GM12878 (cell line): ENCODE results near the gene SRCAP. TPM values are rescaled to one million over a fixed set of nuclear protein-coding genes. Genes with fewer than 3 reads are reported as not detected.
"Not testable (repeated sequence)": the region's sequence is repeated elsewhere in the genome, so short reads cannot be mapped to it uniquely, and the experiment has no call there.

ENCODE experiments used
- ATAC-seq: fragments of 200-7000 bp; cut with Tn5 transposase; 3 replicates; pipeline ENCODE4 v1.9.1; 2020; ENCODE audit warnings: mild to moderate bottlenecking, moderate library complexity
- BruUV-seq: library from RNA; stranded (reverse); fragments of 400-500 nt; replicated peaks from 2 replicates; lab custom pipeline; 2021; lab: Mats Ljungman, UMichigan
- CTCF ChIA-PET: fragments of 300-600 bp; sonication (Branson Sonifier 250); formaldehyde crosslinking; extraction: SDS; loops from one replicate; lab custom pipeline; 2021; ENCODE audit warnings: inconsistent platforms; lab: Yijun Ruan, JAX
- POLR2A ChIA-PET: fragments of 350-600 bp; formaldehyde crosslinking; extraction: SDS; loops from one replicate; lab custom pipeline; 2021; ENCODE audit warnings: inconsistent platforms; lab: Charles Lee
- RAD21 ChIA-PET: fragments of 300-600 bp; sonication (Branson Sonifier 250); formaldehyde crosslinking; loops from one replicate; lab custom pipeline; 2023; ENCODE audit warnings: antibody characterized with exemption; ENCODE audit not compliant: unreplicated experiment; lab: Charles Lee
- SMC1A ChIA-PET: fragments of 300-600 bp; sonication (Branson Sonifier 250); formaldehyde crosslinking; loops from one replicate; lab custom pipeline; 2023; ENCODE audit not compliant: unreplicated experiment, uncharacterized antibody; lab: Charles Lee
- DNase-seq: peaks from one replicate; pipeline ENCODE4 v3.0.0-alpha.2; 2011; ENCODE audit warnings: low read depth, low spot score
- FAIRE-seq: peaks from 3 replicates; lab custom pipeline; 2011; peaks lifted over from hg19 to GRCh38; lab: Jason Lieb, UNC
- H2AFZ ChIP-seq: 2 replicates; pipeline ENCODE4 v1.6.0; 2011; ENCODE audit warnings: low read depth, low read length, control low read depth; ENCODE audit not compliant: control insufficient read depth
- H3K27ac ChIP-seq: 2 replicates; pipeline ENCODE4 v1.5.1; 2011; ENCODE audit warnings: control low read depth; ENCODE audit not compliant: control insufficient read depth, insufficient read depth
- H3K27me3 ChIP-seq, 2 experiments: replicated peaks in 1 of 2; 2 replicates each; pipeline versions ENCODE4 v1.6.0 to v1.6.1; 2011; ENCODE audit warnings: low read length in 1 of 2; ENCODE audit not compliant: control insufficient read depth in 2 of 2, insufficient read depth in 2 of 2
- H3K36me3 ChIP-seq, 2 experiments: 2 replicates each; pipeline ENCODE4 v1.5.1; 2011; ENCODE audit warnings: low read length in 1 of 2; ENCODE audit not compliant: control insufficient read depth in 2 of 2, insufficient read depth in 2 of 2
- H3K4me1 ChIP-seq: 2 replicates; pipeline ENCODE4 v1.6.1; 2011; ENCODE audit warnings: mild to moderate bottlenecking, low read length, moderate library complexity, mixed read lengths; ENCODE audit not compliant: control insufficient read depth, insufficient read depth
- H3K4me2 ChIP-seq: 2 replicates; pipeline ENCODE4 v1.6.0; 2011; ENCODE audit warnings: control low read depth; ENCODE audit not compliant: control insufficient read depth, insufficient read depth
- H3K4me3 ChIP-seq: fragments of 200-600 bp; sonication (generic); 2 replicates; pipeline ENCODE4 v1.5.1; 2016
- H3K79me2 ChIP-seq: 2 replicates; pipeline ENCODE4 v1.6.0; 2011; ENCODE audit warnings: low read length; ENCODE audit not compliant: control insufficient read depth, insufficient read depth
- H3K9ac ChIP-seq: 2 replicates; pipeline ENCODE4 v1.8.0; 2011; ENCODE audit warnings: low read length, control low read depth, mixed read lengths; ENCODE audit not compliant: control insufficient read depth, insufficient read depth
- H3K9me3 ChIP-seq: replicated peaks from 3 replicates; pipeline ENCODE4 v1.5.1; 2011; ENCODE audit warnings: mild to moderate bottlenecking, low read length; ENCODE audit not compliant: control insufficient read depth, insufficient read depth
- H4K20me1 ChIP-seq: 2 replicates; pipeline ENCODE4 v1.6.0; 2011; ENCODE audit not compliant: control insufficient read depth, insufficient read depth
- DPF2 ChIP-seq: fragments of 450-650 bp; IDR thresholded peaks from 2 replicates; pipeline ENCODE4 v1.6.1; 2017; ENCODE audit warnings: mild to moderate bottlenecking
- ETV6 ChIP-seq, 2 experiments: fragments of 450-650 bp in 1 of 2; IDR thresholded peaks in 1 of 2; conservative IDR thresholded peaks in 1 of 2; 2 replicates each; pipeline ENCODE4 v1.6.1; 2014; ENCODE audit warnings: antibody characterized with exemption in 1 of 2, borderline replicate concordance in 1 of 2, low read depth in 1 of 2, mild to moderate bottlenecking in 1 of 2, moderate library complexity in 1 of 2
- IRF3 ChIP-seq: fragments of 450-650 bp; IDR thresholded peaks from 2 replicates; pipeline ENCODE4 v1.6.1; 2014; ENCODE audit warnings: mild to moderate bottlenecking
- KLF5 ChIP-seq: fragments of 450-650 bp; IDR thresholded peaks from 2 replicates; pipeline ENCODE4 v1.6.1; 2014; ENCODE audit warnings: mild to moderate bottlenecking; ENCODE audit not compliant: partially characterized antibody
- RELB ChIP-seq: fragments of 450-650 bp; IDR thresholded peaks from 2 replicates; pipeline ENCODE4 v1.6.1; 2017; ENCODE audit warnings: low read depth, mild to moderate bottlenecking, moderate library complexity
- TBL1XR1 ChIP-seq: IDR thresholded peaks from 2 replicates; pipeline ENCODE4 v1.6.1; 2012; ENCODE audit warnings: low read depth, low read length, improper control_type of control experiment
- YY1 ChIP-seq: IDR thresholded peaks from 2 replicates; pipeline ENCODE4 v1.6.1; 2011; ENCODE audit warnings: low read depth, mild to moderate bottlenecking, low read length
- ZSCAN29 ChIP-seq: fragments of 450-650 bp; IDR thresholded peaks from 2 replicates; pipeline ENCODE4 v1.6.1; 2017; ENCODE audit warnings: mild to moderate bottlenecking, moderate library complexity
- WGBS: methylation state at CpG from one replicate; pipeline ENCODE4 v1.1.6; 2016; ENCODE audit warnings: low lambda C conversion rate; ENCODE audit not compliant: insufficient replicate concordance, insufficient coverage; ENCODE audit errors: missing lambda C conversion rate; 5-methylcytosine and 5-hydroxymethylcytosine counted together
- in situ Hi-C: fragments of 300-500 bp; cut with MboI; formaldehyde crosslinking; loops from 9 replicates; pipeline ENCODE4 v1.14.3; 2018; ENCODE audit warnings: mixed read lengths
- intact Hi-C: fragments of 100-400 bp; cut with micrococcal nuclease; formaldehyde crosslinking; loops from one replicate; pipeline ENCODE4 v1.14.2; 2022; ENCODE audit not compliant: unreplicated experiment
- polyA plus RNA-seq, 11 experiments: library from polyadenylated mRNA; depleted of rRNA in 4 of 11; unstranded in 6 of 11; stranded (reverse) in 5 of 11; fragments of >200 nt; fragmentation: Nextera tagmentation in 4 of 11; fragmentation: Illumina TruSeq in 1 of 11; extraction: Ambion mirVana in 4 of 11; extraction: Trizol in 1 of 11; gene quantifications; 1 replicate in 1 of 11; 2 replicates in 10 of 11; pipeline versions ENCODE4 v1.2.1 to v1.2.3, GENCODE V29; 2011 to 2016; ENCODE audit warnings: inconsistent platforms in 2 of 11, missing spikeins in 2 of 11, low read depth in 1 of 11
- total RNA-seq, 4 experiments: library from RNA; depleted of rRNA in 3 of 4; stranded (reverse); fragments of >200 nt in 3 of 4; fragmentation: Illumina TruSeq in 1 of 4; extraction: Trizol in 1 of 4; gene quantifications; 2 replicates each; pipeline versions ENCODE4 v1.2.1 to v1.2.3, GENCODE V29; 2013 to 2021
- TF ChIP-seq, protein P1 (sequence below): fragments of 450-650 bp; IDR thresholded peaks from 2 replicates; pipeline ENCODE4 v1.6.1; 2017; ENCODE audit warnings: mild to moderate bottlenecking

The SRCAP gene
- total and polyA plus RNA-seq, 10 of the 15 experiments (the other 5 are each of a cell fraction or from before 2014, with no cell fraction given) = 0.24 to 58.4 (median 11.6) TPM

- ATAC-seq (no peak), FAIRE-seq (no peak), DNase-seq (no peak)
- peaks cover 10% of the 10 kb centered on the region for H3K4me1 ChIP-seq
- TF ChIP-seq YY1 (no peak), ZSCAN29 (no peak), RELB (no peak), TBL1XR1 (no peak), IRF3 (no peak), ETV6 (conservative IDR thresholded peaks at IDR 0.05 in 1 of 2, IDR thresholded peaks at IDR 0.05 in 1 of 2; ENCODE audit: borderline replicate concordance in 1 of 2, low read depth in 1 of 2) (no peak), DPF2 (no peak), KLF5 (no peak)
- TF ChIP-seq, protein P1, sequence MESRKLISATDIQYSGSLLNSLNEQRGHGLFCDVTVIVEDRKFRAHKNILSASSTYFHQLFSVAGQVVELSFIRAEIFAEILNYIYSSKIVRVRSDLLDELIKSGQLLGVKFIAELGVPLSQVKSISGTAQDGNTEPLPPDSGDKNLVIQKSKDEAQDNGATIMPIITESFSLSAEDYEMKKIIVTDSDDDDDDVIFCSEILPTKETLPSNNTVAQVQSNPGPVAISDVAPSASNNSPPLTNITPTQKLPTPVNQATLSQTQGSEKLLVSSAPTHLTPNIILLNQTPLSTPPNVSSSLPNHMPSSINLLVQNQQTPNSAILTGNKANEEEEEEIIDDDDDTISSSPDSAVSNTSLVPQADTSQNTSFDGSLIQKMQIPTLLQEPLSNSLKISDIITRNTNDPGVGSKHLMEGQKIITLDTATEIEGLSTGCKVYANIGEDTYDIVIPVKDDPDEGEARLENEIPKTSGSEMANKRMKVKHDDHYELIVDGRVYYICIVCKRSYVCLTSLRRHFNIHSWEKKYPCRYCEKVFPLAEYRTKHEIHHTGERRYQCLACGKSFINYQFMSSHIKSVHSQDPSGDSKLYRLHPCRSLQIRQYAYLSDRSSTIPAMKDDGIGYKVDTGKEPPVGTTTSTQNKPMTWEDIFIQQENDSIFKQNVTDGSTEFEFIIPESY = no peak
- no peaks in the 10 kb centered on the region for H4K20me1 ChIP-seq
- no peaks in the 10 kb centered on the region for H3K9me3 ChIP-seq
- H3K27me3 ChIP-seq = no peaks in the 10 kb centered on the region
- H2AFZ ChIP-seq = no peak overlapping the region
- WGBS = 97% methylated on average over 5 of the region's 5 CpGs
- H3K4me3 ChIP-seq = no peak overlapping the region
- ChIA-PET CTCF (interaction anchor here (1.8 kb wide), 1 partner anchor 51 kb away, joined by 3 read pairs; the partner anchor contains the start of gene PRR14), RAD21 (no interaction called here), SMC1A (no interaction called here), POLR2A (interaction anchor here (0.6 kb wide), 1 partner anchor 67 kb away, joined by 3 read pairs; no protein-coding TSS in a partner anchor)
- intact Hi-C loops (no loop called here), in situ Hi-C loops (no loop called here)
- BruUV-seq = no TSS peak
- H3K27ac ChIP-seq = no peak overlapping the region
- peaks cover 34% of the 10 kb centered on the region for H3K79me2 ChIP-seq
- peaks cover 17 to 38% of the 10 kb centered on the region in 2 experiments for H3K36me3 ChIP-seq
- peak overlapping the region; percentile 48; the same call in 1 of the 2 replicates for H3K4me2 ChIP-seq
- no peak overlapping the region for H3K9ac ChIP-seq
Measured at GRCh38 chr16:30700971-30701370, 2.0 kb downstream of the SRCAP start.

DNA sequence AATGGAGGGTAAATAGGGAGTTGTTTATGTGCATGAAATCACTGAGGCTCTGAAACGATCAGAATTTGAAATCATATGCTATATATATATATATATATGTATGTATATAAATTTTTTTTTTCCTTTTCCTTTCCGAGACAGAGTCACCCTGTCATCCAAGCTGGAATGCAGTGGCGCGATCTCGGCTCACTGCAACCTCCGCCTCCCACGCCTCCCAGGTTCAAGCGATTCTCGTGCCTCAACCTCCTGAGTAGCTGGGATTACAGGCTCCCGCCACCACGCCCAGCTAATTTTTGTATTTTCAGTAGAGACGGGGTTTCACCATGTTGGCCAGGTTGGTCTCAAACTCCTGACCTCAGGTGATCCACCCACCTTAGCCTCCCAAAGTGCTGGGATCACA, 4.1 kb downstream of the SRCAP start:
- ATAC-seq, H2AFZ ChIP-seq, H3K27ac ChIP-seq, in situ Hi-C loops, DNase-seq, RAD21 ChIA-PET, CTCF ChIA-PET, SMC1A ChIA-PET, H3K4me2 ChIP-seq, BruUV-seq, H3K27me3 ChIP-seq, H3K4me1 ChIP-seq, FAIRE-seq, H4K20me1 ChIP-seq, intact Hi-C loops, H3K9ac ChIP-seq, H3K4me3 ChIP-seq, H3K9me3 ChIP-seq: not testable (repeated sequence)
- POLR2A ChIA-PET = interaction anchor here (0.6 to 0.7 kb wide), 2 partner anchors 14 to 644 kb away, joined by 4 read pairs; no protein-coding TSS in a partner anchor
- peaks cover 34% of the 10 kb centered on the region for H3K79me2 ChIP-seq
- 92% methylated on average over 9 of the region's 12 CpGs for WGBS
- H3K36me3 ChIP-seq = peaks cover 23 to 55% of the 10 kb centered on the region in 2 experiments
